Activated T-cell treated with anti-CD3 and anti-CD28 coated beads for 1 hour (primary cell): ENCODE data around the gene UCMA.

Experiments used
- DNase-seq: peaks from one replicate; pipeline ENCODE4 v3.0.0-alpha.2; 2020; ENCODE audit warnings: low read depth

The UCMA gene

DNA sequence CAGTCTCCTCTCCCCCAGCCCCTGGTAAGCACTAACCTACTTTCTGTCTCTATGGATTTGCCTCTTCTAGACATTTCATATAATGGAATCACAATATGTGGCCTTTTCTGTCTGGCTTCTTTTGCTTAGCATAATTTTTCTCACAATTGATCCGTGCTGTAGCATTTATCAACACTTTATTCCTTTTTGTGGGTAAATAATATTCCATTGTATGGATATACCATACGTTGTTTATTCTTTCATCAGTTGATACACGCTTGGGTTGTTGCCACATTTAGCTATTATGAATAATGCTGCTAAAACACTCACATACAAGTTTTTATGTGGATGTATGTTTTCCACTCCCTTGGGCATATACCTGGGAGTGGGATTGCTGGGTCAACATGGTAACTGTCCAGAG, 47.0 kb downstream of the UCMA start:
- DNase-seq, result no peak

DNA sequence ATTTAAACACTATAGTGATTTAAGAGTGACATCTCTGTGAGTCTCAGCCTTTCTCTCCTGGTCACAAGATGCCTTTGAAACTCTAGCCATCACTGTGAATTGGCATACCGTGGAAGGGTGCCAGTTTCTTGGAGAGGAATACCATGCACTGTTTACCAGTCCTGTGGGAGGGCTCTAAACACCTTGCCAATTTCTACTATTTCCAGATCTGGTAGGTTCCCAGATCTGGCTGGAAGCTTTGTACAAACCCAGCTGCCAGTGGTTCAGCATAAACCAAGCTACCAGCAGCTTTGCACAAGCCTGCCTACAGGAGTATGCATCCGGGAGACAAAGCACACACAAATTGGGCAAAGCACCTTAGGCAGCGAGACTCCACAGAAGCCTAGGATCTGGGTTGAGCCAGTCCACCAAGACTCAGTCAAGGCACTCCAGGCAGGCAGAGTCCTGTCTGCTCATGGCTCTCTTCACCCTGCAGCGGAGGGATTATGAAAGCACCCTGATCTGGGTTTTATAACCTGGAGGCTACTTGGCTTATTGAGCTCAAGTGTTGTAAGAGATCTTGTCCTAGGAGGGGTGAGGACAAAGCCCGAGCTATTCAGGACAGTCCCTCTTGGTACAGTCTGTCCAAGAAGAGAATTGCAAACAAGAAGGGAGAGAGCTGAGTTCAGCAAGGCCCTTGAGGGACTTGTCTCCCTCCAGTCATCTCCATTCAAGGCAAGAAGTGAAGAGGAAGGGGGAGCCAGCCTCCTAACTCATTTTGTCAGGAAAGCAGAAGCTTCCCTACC, 49.3 kb downstream of the UCMA start:
- no peak for DNase-seq

GRCh38 chr10:13184276-13184675, 49.9 kb downstream of the UCMA start:
- no peak for DNase-seq

DNA sequence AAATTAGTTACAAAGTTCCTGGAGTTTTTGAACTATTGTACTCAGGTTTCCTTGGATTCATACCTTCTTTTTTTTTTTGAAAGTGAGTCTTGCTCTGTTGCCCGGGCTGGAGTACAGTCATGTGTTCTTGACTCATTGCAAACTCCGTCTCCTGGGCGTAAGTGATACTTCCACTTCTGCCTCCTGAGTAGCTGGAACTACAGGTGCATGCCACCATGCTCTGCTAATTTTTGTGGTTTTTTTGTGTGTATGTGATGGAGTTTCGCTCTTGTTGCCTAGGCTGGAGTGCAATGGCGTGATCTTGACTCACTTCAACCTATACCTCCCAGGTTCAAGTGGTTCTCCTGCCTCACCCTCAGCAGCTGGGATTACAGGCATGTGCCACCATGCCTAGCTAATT, 50.5 kb downstream of the UCMA start:
- no peak for DNase-seq

GRCh38 chr10:13182424-13182823, 51.8 kb downstream of the UCMA start:
- DNase-seq, result no peak

GRCh38 chr10:13180788-13181187, 53.4 kb downstream of the UCMA start:
- no peak for DNase-seq

DNA sequence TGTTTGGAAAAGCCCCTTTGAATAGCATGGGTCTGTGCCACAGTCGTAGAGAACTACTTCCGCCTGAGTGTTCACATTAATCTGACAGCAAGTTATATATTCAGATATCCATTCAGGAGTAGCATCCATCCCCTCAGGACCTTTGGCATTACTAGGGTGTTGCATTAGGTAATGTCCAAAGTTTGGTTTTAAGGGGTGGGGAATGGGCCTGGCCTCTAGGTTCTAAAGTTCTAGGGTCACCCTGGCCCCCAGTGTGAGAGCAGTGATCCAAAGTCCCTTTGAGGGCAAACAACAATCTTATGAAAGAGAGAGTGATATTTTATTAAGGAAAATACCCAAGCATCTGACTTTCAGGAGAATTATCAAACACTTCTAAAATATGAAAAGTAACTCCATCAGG, 60.6 kb downstream of the UCMA start:
- no peak for DNase-seq
